T-helper 1 cell (primary cell): ENCODE measurements around the gene NTM.

Experiments
- DNase-seq, 5 donors: peaks; one replicate each; pipeline ENCODE4 v3.0.0-alpha.2; 2012 to 2020

The NTM gene

DNA sequence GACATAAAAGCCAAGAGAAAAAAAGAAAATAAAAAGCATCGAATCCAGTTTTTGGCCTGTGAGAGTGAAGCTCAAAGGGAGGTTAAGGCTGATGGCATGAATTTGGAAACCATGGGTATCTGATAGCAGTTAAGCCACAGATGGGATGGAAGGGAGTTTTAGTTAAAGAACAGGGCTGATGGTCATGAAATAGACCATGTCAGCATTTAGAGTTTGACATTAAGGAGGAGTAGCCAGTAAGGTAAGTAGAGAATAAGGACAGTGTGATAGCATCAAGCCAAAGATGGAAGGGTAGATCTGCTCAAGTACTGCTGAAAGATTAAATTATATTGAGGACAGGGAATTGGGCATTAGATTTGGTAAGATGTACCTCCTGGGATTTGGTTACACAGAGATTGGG, 826.5 kb downstream of the NTM start:
- DNase-seq, result no peak

GRCh38 chr11:132200353-132200936, 830.0 kb downstream of the NTM start:
- DNase-seq, result no peak

- DNase-seq, result no peak
Measured at GRCh38 chr11:132202621-132203020, 832.2 kb downstream of the NTM start.

- no peak for DNase-seq
Measured at GRCh38 chr11:132205006-132205405, 834.6 kb downstream of the NTM start.

DNA sequence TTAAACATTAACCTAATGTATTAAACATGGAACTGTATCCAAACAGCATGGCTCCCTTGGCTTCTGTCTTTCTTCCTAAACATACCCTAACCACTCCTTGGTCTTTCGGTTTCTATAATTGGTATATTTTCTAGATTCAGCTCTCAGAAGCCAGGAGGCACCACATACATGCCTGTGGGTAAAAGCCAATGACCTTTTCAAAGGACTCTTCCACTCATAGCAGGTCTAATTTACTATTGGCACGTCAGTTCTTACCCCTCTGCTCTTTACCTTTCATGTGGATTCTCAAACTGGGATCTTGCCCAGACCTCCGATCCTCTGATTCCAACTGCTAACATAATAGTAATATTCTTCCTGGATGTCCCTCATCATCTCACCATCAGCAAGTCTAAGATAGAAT, 835.1 kb downstream of the NTM start:
- DNase-seq, result no peak

GRCh38 chr11:132206993-132207392, 836.6 kb downstream of the NTM start:
- DNase-seq, result no peak

GRCh38 chr11:132208477-132209055, 838.2 kb downstream of the NTM start:
- no peak for DNase-seq

GRCh38 chr11:132211479-132211878, 841.1 kb downstream of the NTM start:
- no peak for DNase-seq

GRCh38 chr11:132217856-132218255, 847.4 kb downstream of the NTM start:
- no peak for DNase-seq

DNA sequence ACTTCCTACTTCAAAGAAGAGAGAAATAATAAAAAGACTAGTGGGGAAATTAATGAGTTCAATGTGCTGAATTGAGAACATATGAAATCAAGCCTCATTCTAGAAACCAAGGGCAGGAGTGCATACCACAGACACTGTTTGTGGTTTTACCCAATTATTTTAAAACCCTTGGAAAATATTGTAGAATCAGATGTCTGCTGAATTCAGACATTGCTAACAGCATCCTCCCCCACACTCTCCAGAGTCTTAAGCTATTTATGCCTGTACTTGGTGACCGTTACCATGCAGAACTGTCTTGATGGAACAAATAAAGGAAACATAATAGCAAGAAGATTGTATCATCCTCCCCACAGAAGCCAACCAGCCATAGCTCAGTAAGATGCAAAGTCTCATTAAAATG, 850.1 kb downstream of the NTM start:
- no peak for DNase-seq

DNA sequence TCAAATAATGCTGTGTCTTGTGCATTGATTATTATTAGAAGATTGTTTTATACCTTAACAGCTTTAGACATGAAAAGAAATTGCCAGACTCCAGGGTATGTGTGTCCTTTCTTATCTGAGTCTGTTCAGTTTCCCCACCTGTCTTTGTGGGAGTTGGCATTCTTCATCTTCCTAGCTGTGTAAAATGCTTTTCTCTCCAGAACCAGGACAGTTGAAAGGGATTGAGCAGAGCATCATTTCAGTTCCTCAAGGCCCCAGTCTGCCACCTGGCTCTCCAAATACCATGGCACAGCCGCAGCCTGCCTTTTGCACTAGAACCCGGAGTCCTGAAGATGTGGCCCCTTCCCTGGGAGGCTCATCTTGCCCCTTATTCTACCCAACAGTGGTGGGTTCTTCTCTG, 851.9 kb downstream of the NTM start:
- DNase-seq, result no peak

GRCh38 chr11:132226522-132226921, 856.1 kb downstream of the NTM start:
- DNase-seq, result no peak

- DNase-seq, result no peak
Measured at GRCh38 chr11:132228746-132229325, 858.4 kb downstream of the NTM start.

GRCh38 chr11:132231656-132232347, 861.4 kb downstream of the NTM start:
- no peak for DNase-seq

DNA sequence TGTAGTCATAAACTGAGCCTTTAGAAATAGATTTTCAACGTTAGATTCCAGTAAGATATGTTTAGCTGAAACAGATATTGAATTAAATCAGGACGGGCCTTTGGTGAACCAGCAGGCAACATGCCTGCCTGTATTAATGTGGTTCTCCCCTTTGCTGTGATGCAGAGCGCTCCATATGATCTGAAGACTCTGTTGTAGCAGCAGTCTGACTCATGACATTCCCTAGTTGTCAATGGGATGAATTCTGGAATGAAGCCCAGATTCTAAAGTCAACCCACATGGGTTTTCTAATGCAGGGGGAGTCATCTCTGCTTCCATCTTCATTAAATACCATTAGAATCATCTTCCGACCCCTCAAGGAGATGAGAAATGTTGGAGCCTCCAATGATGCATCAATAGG, 864.5 kb downstream of the NTM start:
- no peak for DNase-seq

DNA sequence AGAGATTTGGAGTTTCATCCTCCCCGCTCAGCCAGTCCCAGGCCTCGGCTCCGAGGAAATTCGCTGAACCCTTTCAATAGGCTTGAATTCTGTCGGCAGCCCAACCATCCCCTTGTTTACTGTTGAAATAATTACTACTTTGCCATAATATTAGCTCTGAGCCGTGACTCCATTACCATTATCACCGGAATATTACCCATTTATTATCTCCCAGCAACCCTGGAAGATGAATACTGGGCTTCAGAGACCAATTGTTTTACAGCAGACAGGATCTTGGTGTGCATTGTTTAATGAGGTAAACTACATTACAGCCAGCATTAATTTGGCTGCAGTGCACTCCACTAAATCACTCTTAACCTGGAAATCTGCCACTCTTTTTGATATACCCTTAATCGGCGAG, 867.4 kb downstream of the NTM start:
- no peak for DNase-seq

DNA sequence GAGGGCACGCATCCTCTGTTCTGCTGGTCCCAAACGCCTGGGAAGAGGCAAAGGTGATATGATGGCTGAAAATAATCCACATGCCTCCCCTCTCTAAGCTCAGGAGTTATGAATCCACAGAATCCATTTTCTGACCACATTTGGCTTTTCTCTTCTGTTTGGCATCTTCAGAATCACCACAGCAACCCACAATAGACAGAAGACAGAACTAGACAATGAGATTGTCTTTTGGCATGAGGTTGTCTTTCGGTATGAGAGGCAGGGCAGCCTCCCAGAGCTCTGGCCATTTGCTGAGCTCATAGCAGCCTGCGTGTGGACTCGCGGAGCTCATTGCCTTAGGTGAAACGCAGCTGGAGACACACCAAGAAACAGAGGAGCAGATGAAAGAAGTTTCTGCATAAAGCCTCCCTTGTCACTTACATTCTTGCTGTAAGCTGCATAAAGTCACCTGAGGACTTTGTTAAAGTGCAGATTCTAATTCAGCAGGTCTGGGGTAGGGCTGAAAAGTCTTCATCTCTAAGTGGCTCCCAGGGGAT, 868.0 kb downstream of the NTM start:
- no peak for DNase-seq

DNA sequence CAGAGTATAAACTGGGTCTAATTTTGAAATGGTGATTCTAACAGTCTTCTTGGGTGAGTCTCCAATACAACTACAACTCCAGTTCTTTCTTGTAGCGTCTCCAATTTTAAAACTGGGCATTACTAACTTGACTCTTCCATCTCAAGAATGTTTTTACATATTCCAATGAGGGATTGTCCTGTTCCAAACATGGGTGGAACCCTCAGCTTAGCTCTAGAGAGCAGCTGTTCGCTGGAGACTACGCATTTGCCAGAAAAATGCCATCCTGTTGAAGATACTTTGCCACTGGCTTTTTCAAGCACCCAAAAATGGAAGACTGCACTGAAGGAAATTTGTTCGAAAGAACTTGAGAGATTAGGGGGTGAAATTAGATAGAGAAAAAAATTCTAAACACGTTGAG, 870.0 kb downstream of the NTM start:
- no peak for DNase-seq

DNA sequence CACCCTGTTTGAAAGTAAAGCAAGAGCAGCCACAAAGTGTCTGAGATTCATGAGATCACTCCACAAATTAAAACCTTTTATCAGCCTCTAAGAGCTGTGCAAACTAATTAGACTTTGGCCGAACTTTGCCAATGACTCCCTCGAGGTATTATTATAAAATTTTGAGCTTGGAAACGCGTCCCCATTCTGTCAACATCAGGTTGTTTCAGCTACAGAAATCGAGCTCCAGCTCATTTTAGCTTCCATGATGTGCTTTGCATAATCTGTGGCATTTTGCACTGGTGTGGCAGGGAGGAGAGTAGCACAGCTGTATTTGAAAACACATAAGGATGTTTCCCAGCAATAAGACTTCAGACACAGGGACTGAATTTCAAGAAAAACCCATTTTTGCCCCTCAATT, 872.2 kb downstream of the NTM start:
- no peak for DNase-seq

- DNase-seq, result no peak
Measured at GRCh38 chr11:132244846-132245245, 874.4 kb downstream of the NTM start.

GRCh38 chr11:132245403-132246385, 875.3 kb downstream of the NTM start:
- DNase-seq, result no peak

DNA sequence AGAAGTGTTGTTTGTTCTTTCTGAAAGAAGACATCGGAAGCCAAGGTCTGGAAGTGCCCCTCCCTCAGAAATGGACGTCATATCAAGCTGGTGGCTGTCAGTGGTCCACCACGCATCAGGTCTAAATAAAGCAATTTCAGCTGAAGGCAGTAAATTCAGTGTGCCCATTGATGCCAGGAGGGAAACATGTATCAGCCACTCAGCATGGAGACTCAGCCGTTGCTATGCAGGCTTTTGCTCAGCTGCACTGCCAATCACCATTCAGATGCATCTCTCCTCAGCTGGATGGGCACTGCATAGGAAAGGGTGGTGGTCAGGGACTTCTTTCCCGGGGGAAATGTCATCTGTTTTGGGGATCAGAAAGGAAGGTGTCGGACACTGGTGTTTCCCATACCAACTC, 878.2 kb downstream of the NTM start:
- no peak for DNase-seq

- DNase-seq, result no peak
Measured at GRCh38 chr11:132249256-132249655, 878.8 kb downstream of the NTM start.
